HG02884 (cell line): Measurements from ENCODE around the gene RNASE13.
A peak's percentile ranks its signal among the peaks of the same experiment; 100 is the strongest.
"Not testable (repeated sequence)": the region's sequence is repeated elsewhere in the genome, so short reads cannot be mapped to it uniquely, and the experiment has no call there.

ENCODE experiments used
- ATAC-seq: cut with Tn5 transposase; IDR thresholded peaks from one replicate; pipeline ENCODE4 v1.9.1; 2021; ENCODE audit warnings: mild to moderate bottlenecking, moderate library complexity; ENCODE audit not compliant: unreplicated experiment

RNASE13 gene

GRCh38 chr14:20996521-20996920, 38.1 kb downstream of the RNASE13 start:
- no peak for ATAC-seq

- peak; percentile 94 for ATAC-seq
These were observed 44.6 kb downstream of the RNASE13 start, which contains the start of gene METTL17 for GRCh38 chr14:20989787-20990600. Gene METTL17 (plus strand): TSS chr14:20989980. CDS start chr14:20990003, 23 bp downstream.

GRCh38 chr14:20989471-20989786, 45.2 kb downstream of the RNASE13 start:
- no peak for ATAC-seq

GRCh38 chr14:20988717-20989470, 45.7 kb downstream of the RNASE13 start:
- no peak for ATAC-seq

GRCh38 chr14:20986811-20987210, 47.8 kb downstream of the RNASE13 start:
- no peak for ATAC-seq

GRCh38 chr14:20985650-20986049, 49.0 kb downstream of the RNASE13 start:
- not testable (repeated sequence) for ATAC-seq
